Neural cell (in vitro differentiated cells): ENCODE results near the gene GNRH2. TPM values are rescaled to one million over a fixed set of nuclear protein-coding genes. Genes with fewer than 3 reads are reported as not detected.

Experiments used
- H2AFZ ChIP-seq: fragments of 200-600, 300-800 bp; sonication (generic), shearing (Covaris generic); 2 replicates; pipeline ENCODE4 v1.6.0; 2014; ENCODE audit warnings: low read depth, mild to moderate bottlenecking, antibody characterized with exemption, low read length, moderate library complexity
- H3F3A ChIP-seq: fragments of 200-600 bp; shearing (Covaris generic); 2 replicates; pipeline ENCODE4 v1.6.1; 2016; ENCODE audit warnings: mild to moderate bottlenecking, moderate library complexity, mixed read lengths, antibody characterized with exemption, low read length; ENCODE audit not compliant: insufficient read depth, poor library complexity, severe bottlenecking
- H3K27ac ChIP-seq: fragments of 200-600, 300-800 bp; sonication (generic), shearing (Covaris generic); 2 replicates; pipeline ENCODE4 v1.5.1; 2014; ENCODE audit warnings: mild to moderate bottlenecking, low read length, moderate library complexity
- H3K27me3 ChIP-seq: fragments of 300-800, 200-600 bp; sonication (generic), shearing (Covaris generic); 2 replicates; pipeline ENCODE4 v1.6.0; 2014; ENCODE audit warnings: mild to moderate bottlenecking, low read depth, low read length, moderate library complexity; ENCODE audit not compliant: insufficient read depth
- H3K36me3 ChIP-seq: fragments of 300-800, 200-600 bp; sonication (generic), shearing (Covaris generic); 2 replicates; pipeline ENCODE4 v1.5.1; 2014; ENCODE audit warnings: mild to moderate bottlenecking, antibody characterized with exemption, low read length, moderate library complexity; ENCODE audit not compliant: insufficient read depth
- H3K4me2 ChIP-seq: fragments of 300-800, 200-600 bp; sonication (generic), shearing (Covaris generic); 2 replicates; pipeline ENCODE4 v1.6.0; 2014; ENCODE audit warnings: mild to moderate bottlenecking, low read length
- H3K4me3 ChIP-seq: fragments of 300-800, 200-600 bp; sonication (generic), shearing (Covaris generic); 2 replicates; pipeline ENCODE4 v1.5.1; 2014; ENCODE audit warnings: mild to moderate bottlenecking, low read length, moderate library complexity
- H3K79me2 ChIP-seq: fragments of 200-600 bp; shearing (Covaris generic); replicated peaks from 2 replicates; pipeline ENCODE4 v1.6.0; 2014; ENCODE audit warnings: mild to moderate bottlenecking, low read length, moderate library complexity; ENCODE audit not compliant: insufficient read depth
- H3K9ac ChIP-seq: fragments of 300-800, 200-600 bp; sonication (generic), shearing (Covaris generic); 2 replicates; pipeline ENCODE4 v1.6.1; 2016; ENCODE audit warnings: mild to moderate bottlenecking, low read length, mixed read lengths
- H3K9me2 ChIP-seq: fragments of 200-600 bp; shearing (Covaris generic); 2 replicates; pipeline ENCODE4 v1.6.1; 2016; ENCODE audit warnings: mild to moderate bottlenecking, low read length, mixed read lengths; ENCODE audit not compliant: insufficient read depth
- H3K9me3 ChIP-seq: fragments of 200-600, 300-800 bp; sonication (generic), shearing (Covaris generic); 2 replicates; pipeline ENCODE4 v1.6.1; 2016; ENCODE audit warnings: mild to moderate bottlenecking, mixed run types, low read length, moderate library complexity, mixed read lengths
- H4K20me1 ChIP-seq: fragments of 200-600 bp; shearing (Covaris generic); 2 replicates; pipeline ENCODE4 v1.6.1; 2016; ENCODE audit warnings: mild to moderate bottlenecking, mixed run types; ENCODE audit not compliant: insufficient read depth
- CTCF ChIP-seq: fragments of 450-650 bp; IDR thresholded peaks from 2 replicates; pipeline ENCODE4 v1.5.1; 2014; ENCODE audit warnings: antibody characterized with exemption, mild to moderate bottlenecking, moderate library complexity; ENCODE audit not compliant: poor library complexity, severe bottlenecking
- EP300 ChIP-seq: fragments of 450-650 bp; conservative IDR thresholded peaks from 2 replicates; pipeline ENCODE4 v1.6.1; 2014; ENCODE audit warnings: antibody characterized with exemption, mild to moderate bottlenecking, moderate library complexity; ENCODE audit not compliant: poor library complexity, severe bottlenecking
- EZH2 ChIP-seq: fragments of 200-600, 300-800 bp; shearing (Covaris generic), sonication (generic); IDR thresholded peaks from 2 replicates; pipeline ENCODE4 v1.6.1; 2014; ENCODE audit warnings: antibody characterized with exemption, low read length, borderline replicate concordance, mild to moderate bottlenecking; ENCODE audit not compliant: insufficient read depth, poor library complexity, severe bottlenecking
- MXI1 ChIP-seq: fragments of 450-650 bp; conservative IDR thresholded peaks from 2 replicates; pipeline ENCODE4 v1.6.1; 2014; ENCODE audit warnings: antibody characterized with exemption, mild to moderate bottlenecking; ENCODE audit not compliant: poor library complexity, severe bottlenecking
- POLR2AphosphoS5 ChIP-seq: IDR thresholded peaks from 2 replicates; pipeline ENCODE4 v1.6.1; 2012
- RAD21 ChIP-seq: fragments of 450-650 bp; conservative IDR thresholded peaks from 2 replicates; pipeline ENCODE4 v1.6.1; 2014; ENCODE audit warnings: antibody characterized with exemption, mild to moderate bottlenecking, moderate library complexity
- SMC3 ChIP-seq: fragments of 450-650 bp; conservative IDR thresholded peaks from 2 replicates; pipeline ENCODE4 v1.6.1; 2014; ENCODE audit warnings: antibody characterized with exemption, mild to moderate bottlenecking, moderate library complexity; ENCODE audit not compliant: poor library complexity
- TAF1 ChIP-seq: IDR thresholded peaks from 2 replicates; pipeline ENCODE4 v1.6.1; 2012; ENCODE audit warnings: low read depth
- polyA plus RNA-seq: library from polyadenylated mRNA; depleted of rRNA; stranded (reverse); fragments of >200 nt; gene quantifications from 2 replicates; pipeline ENCODE4 v1.2.3, GENCODE V29; 2014
- TF ChIP-seq, protein P1 (sequence below): IDR thresholded peaks from 2 replicates; pipeline ENCODE4 v1.6.1; 2012; ENCODE audit warnings: borderline replicate concordance

Gene GNRH2
- polyA plus RNA-seq, 1 donor from 2014 or later, result 1.9 TPM

DNA sequence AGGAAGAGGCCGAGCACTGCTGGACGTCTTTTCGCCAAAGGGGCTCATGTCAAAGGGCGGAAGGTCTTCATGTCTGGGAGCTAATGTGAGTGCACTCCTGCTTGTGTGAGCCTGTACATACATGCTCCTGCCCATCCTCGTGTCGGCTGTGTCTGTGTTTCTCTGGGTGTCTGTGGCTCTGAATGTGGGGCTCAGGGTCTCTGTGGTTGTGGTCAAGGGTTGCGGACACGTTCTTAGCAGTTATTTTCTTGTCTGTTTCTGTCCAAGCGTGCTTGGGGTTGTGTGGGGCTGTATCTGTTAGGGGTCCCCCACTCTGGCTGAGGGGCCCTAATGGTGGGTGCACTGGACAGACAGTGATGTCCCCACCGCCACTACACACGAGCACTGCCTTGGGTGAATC is 38.2 kb downstream of the GNRH2 start:
- Histone ChIP-seq H3K79me2 (no peaks in the 10 kb centered on the region), H3F3A (no peaks in the 10 kb centered on the region), H3K9me2 (no peaks in the 10 kb centered on the region), H4K20me1 (no peaks in the 10 kb centered on the region), H3K27me3 (peaks cover 37% of the 10 kb centered on the region), H3K9ac (no peak overlapping the region), H3K27ac (no peak overlapping the region), H2AFZ (no peak overlapping the region), H3K4me2 (no peak overlapping the region), H3K9me3 (no peaks in the 10 kb centered on the region), H3K4me3 (no peak overlapping the region), H3K36me3 (no peaks in the 10 kb centered on the region)
- TF ChIP-seq EP300, result no peak
- no peak for TF ChIP-seq CTCF
- TF ChIP-seq, protein P1, sequence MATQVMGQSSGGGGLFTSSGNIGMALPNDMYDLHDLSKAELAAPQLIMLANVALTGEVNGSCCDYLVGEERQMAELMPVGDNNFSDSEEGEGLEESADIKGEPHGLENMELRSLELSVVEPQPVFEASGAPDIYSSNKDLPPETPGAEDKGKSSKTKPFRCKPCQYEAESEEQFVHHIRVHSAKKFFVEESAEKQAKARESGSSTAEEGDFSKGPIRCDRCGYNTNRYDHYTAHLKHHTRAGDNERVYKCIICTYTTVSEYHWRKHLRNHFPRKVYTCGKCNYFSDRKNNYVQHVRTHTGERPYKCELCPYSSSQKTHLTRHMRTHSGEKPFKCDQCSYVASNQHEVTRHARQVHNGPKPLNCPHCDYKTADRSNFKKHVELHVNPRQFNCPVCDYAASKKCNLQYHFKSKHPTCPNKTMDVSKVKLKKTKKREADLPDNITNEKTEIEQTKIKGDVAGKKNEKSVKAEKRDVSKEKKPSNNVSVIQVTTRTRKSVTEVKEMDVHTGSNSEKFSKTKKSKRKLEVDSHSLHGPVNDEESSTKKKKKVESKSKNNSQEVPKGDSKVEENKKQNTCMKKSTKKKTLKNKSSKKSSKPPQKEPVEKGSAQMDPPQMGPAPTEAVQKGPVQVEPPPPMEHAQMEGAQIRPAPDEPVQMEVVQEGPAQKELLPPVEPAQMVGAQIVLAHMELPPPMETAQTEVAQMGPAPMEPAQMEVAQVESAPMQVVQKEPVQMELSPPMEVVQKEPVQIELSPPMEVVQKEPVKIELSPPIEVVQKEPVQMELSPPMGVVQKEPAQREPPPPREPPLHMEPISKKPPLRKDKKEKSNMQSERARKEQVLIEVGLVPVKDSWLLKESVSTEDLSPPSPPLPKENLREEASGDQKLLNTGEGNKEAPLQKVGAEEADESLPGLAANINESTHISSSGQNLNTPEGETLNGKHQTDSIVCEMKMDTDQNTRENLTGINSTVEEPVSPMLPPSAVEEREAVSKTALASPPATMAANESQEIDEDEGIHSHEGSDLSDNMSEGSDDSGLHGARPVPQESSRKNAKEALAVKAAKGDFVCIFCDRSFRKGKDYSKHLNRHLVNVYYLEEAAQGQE, result no peak
- no peak for TF ChIP-seq POLR2AphosphoS5
- TF ChIP-seq TAF1, result no peak
- no peak for TF ChIP-seq RAD21
- TF ChIP-seq EZH2, result no peak
- no peak for TF ChIP-seq MXI1
- no peak for TF ChIP-seq SMC3

DNA sequence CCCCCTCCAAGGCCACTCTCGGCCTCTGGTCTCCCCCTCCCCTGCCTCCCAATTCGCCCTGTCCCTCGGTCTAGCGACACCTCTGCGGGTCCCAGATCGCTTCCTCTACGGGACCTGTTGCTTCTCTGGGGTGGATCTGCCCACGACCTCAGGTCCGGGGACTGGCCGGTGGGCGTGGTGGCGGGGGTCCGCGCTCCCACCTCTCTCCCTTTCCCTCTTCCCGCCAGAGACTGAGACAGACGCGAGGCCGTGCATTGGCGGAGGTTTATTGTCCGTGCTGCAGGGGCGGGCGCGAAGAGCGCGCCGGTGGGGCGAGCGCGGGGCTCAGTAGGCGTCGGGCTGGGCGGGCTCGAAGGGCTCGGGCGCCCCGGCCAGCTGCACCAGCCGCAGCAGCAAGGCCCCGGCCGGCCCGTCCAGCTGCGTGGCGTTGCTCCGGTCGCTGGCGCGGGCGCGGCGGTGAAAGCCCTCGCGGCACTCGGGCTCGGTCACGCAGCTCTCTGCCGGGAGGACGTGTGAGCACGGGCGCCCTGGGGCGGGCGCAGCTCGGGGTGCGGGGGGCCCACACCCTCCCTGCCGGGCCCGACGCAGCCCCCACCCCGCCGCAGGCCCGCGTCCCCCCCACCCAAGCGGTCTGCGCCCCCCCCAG is 39.0 kb downstream of the GNRH2 start:
- H3K79me2 ChIP-seq, result no peaks in the 10 kb centered on the region
- no peaks in the 10 kb centered on the region for H3F3A ChIP-seq
- peak overlapping the region; percentile 42 for H3K4me3 ChIP-seq
- no peaks in the 10 kb centered on the region for H4K20me1 ChIP-seq
- H3K36me3 ChIP-seq, result no peaks in the 10 kb centered on the region
- no peak overlapping the region for H3K4me2 ChIP-seq
- H3K27me3 ChIP-seq, result peaks cover 37% of the 10 kb centered on the region
- TF ChIP-seq CTCF, result no peak
- TF ChIP-seq, protein P1, result no peak
- no peak for TF ChIP-seq EZH2
- no peak for TF ChIP-seq MXI1
- no peak for TF ChIP-seq RAD21
- no peak for TF ChIP-seq EP300
- no peak for TF ChIP-seq TAF1
- TF ChIP-seq POLR2AphosphoS5, result no peak
- no peak for TF ChIP-seq SMC3
- H3K27ac ChIP-seq, result no peak overlapping the region
- no peak overlapping the region for H3K9ac ChIP-seq
- H3K9me3 ChIP-seq, result no peaks in the 10 kb centered on the region
- no peak overlapping the region for H2AFZ ChIP-seq
- H3K9me2 ChIP-seq, result no peaks in the 10 kb centered on the region
